Fibroblast of lung (primary cell): ENCODE measurements around the gene SFT2D2.

ENCODE experiments used
- EZH2 ChIP-seq: IDR thresholded peaks from 2 replicates; pipeline ENCODE4 v1.5.1; 2012; ENCODE audit warnings: low read length, control low read depth, mild to moderate bottlenecking; ENCODE audit errors: missing control alignments
- TF ChIP-seq, protein P1 (sequence below), 2 donors: IDR thresholded peaks in 1 of 2; conservative IDR thresholded peaks in 1 of 2; 1 replicate in 1 of 2; 2 replicates in 1 of 2; pipeline ENCODE4 v1.5.1; 2011 to 2012; ENCODE audit warnings: low read length in 2 of 2, control low read depth in 1 of 2, inconsistent platforms in 1 of 2, low read depth in 1 of 2, mild to moderate bottlenecking in 1 of 2

DNA sequence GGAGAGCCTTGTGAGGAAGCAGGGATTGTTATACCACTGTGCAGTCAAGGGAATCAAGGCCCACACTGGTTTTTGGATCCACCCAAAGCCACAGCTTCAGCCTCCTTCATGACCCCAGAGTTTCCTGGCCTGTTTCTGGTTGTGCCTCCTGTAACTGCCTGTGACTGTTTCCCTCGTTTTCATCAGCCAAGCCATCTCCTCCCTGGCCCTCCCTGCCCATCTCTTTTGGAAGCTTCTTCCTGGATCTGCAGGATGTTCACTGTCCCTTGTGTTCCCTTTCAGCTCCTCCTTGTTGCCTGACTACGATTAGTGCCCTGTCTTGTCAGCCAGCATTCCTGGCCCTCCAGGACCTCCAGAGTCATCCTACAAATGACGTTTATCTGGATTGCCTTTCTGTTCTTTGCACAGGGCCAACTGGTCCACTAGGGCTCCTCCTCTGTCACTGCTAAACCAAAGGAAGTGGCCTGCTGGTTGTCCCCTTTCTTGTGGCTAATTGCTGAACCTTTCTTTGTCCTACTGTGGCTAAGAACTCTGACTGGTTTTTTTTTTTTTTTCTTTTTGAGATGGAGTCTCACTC, 17.9 kb downstream of the SFT2D2 start:
- TF ChIP-seq, protein P1, sequence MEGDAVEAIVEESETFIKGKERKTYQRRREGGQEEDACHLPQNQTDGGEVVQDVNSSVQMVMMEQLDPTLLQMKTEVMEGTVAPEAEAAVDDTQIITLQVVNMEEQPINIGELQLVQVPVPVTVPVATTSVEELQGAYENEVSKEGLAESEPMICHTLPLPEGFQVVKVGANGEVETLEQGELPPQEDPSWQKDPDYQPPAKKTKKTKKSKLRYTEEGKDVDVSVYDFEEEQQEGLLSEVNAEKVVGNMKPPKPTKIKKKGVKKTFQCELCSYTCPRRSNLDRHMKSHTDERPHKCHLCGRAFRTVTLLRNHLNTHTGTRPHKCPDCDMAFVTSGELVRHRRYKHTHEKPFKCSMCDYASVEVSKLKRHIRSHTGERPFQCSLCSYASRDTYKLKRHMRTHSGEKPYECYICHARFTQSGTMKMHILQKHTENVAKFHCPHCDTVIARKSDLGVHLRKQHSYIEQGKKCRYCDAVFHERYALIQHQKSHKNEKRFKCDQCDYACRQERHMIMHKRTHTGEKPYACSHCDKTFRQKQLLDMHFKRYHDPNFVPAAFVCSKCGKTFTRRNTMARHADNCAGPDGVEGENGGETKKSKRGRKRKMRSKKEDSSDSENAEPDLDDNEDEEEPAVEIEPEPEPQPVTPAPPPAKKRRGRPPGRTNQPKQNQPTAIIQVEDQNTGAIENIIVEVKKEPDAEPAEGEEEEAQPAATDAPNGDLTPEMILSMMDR (conservative IDR thresholded peaks at IDR 0.05 in 1 of 2, IDR thresholded peaks at IDR 0.05 in 1 of 2; ENCODE audit: low read depth in 1 of 2, low read length in 2 of 2), result no peak
- TF ChIP-seq EZH2, result no peak
